ENCODE results near the gene DGCR2.

DNA sequence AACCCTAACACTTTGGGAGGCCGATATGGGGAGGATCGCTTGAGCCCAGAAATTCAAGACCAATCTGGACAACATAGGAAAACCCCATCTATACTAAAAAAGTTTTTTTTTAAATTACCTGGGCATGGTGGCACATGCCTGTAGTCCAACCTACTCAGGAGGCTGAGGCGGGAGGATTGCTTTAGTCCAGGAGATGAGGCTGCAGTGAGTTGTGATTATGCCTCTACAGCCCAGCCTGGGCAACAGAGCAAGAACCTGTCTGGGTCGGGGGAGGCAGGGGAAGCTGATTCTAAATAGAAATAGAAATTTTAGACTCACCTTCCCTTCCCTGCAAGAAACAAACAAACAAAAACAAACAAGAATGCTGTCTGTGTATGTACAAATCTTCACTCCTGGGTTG, 133.3 kb downstream of the DGCR2 start:
- TF ChIP-seq, protein P1, sequence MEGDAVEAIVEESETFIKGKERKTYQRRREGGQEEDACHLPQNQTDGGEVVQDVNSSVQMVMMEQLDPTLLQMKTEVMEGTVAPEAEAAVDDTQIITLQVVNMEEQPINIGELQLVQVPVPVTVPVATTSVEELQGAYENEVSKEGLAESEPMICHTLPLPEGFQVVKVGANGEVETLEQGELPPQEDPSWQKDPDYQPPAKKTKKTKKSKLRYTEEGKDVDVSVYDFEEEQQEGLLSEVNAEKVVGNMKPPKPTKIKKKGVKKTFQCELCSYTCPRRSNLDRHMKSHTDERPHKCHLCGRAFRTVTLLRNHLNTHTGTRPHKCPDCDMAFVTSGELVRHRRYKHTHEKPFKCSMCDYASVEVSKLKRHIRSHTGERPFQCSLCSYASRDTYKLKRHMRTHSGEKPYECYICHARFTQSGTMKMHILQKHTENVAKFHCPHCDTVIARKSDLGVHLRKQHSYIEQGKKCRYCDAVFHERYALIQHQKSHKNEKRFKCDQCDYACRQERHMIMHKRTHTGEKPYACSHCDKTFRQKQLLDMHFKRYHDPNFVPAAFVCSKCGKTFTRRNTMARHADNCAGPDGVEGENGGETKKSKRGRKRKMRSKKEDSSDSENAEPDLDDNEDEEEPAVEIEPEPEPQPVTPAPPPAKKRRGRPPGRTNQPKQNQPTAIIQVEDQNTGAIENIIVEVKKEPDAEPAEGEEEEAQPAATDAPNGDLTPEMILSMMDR (optimal IDR thresholded peaks at IDR 0.05 in 1 of 3, IDR thresholded peaks at IDR 0.05 in 1 of 3, conservative IDR thresholded peaks at IDR 0.05 in 1 of 3; ENCODE audit: extremely low read depth in 1 of 3, insufficient read depth in 2 of 3, low read length in 3 of 3), result no peak
- no peak for TF ChIP-seq EZH2 (IDR thresholded peaks at IDR 0.05; ENCODE audit: low read length)
